ENCODE measurements around the gene PGP.
"Not testable (repeated sequence)": the region's sequence is repeated elsewhere in the genome, so short reads cannot be mapped to it uniquely, and the experiment has no call there.

The PGP gene

DNA sequence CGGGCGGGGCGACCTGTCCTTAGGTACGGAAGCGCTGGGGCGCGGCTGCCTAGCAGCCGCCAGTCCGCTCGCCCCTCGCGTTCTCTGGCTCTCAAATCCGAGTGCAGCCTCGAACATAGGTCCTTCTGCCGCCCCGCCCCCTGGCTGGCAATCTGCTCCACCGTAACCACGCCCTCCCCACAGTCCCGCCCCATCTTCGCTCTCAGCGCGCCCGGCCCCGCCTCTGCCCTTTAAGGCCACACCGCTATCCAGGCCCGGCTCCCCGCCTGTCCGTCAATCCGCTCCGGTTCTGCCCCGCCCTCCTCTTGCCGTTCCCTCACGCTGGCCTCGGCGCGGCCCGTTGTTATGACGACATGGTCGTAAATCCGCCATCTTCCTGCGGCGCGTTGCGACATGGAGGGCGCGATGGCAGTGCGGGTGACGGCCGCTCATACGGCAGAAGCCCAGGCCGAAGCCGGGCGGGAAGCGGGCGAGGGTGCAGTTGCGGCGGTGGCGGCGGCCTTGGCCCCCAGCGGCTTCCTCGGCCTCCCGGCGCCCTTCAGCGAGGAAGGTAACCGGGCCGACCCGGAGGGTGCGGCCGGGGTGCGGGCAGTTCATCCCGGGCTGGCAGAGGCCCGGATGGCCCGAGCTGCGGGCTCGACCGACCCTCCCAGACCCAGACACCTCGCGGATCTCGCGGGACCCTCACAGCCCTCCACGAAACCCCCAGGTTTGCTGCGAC lies 8.7 kb upstream of the PGP start, which contains the start of gene E4F1:
E4F1 (plus strand) TSS at position 371 of the 721 bp plus-strand sequence; CDS start at position 394, 23 bp downstream.
- in situ Hi-C loops (cut with HindIII; ENCODE audit: low sequenced_read_pairs) = no loop called here

DNA sequence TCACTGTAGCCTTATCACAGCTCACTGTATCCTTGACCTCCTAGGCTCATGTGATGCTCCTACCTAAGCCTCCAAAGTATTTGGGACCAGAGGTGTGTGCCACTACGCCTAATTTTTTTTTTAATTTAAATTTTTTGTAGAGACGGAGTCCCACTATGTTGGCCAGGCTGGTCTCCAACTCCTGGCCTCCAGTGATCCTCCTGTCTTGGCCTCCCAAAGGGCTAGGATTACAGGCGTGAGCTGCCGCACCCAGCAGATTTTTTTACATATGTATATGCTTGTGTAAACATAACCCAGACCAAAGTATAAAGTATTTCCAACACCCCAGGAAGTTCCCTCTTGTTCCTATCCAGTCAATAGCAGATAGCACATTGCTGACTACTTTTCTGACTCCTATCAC lies 1.7 kb upstream of the PGP start:
- in situ Hi-C loops (cut with HindIII; ENCODE audit: low sequenced_read_pairs) = no loop called here

DNA sequence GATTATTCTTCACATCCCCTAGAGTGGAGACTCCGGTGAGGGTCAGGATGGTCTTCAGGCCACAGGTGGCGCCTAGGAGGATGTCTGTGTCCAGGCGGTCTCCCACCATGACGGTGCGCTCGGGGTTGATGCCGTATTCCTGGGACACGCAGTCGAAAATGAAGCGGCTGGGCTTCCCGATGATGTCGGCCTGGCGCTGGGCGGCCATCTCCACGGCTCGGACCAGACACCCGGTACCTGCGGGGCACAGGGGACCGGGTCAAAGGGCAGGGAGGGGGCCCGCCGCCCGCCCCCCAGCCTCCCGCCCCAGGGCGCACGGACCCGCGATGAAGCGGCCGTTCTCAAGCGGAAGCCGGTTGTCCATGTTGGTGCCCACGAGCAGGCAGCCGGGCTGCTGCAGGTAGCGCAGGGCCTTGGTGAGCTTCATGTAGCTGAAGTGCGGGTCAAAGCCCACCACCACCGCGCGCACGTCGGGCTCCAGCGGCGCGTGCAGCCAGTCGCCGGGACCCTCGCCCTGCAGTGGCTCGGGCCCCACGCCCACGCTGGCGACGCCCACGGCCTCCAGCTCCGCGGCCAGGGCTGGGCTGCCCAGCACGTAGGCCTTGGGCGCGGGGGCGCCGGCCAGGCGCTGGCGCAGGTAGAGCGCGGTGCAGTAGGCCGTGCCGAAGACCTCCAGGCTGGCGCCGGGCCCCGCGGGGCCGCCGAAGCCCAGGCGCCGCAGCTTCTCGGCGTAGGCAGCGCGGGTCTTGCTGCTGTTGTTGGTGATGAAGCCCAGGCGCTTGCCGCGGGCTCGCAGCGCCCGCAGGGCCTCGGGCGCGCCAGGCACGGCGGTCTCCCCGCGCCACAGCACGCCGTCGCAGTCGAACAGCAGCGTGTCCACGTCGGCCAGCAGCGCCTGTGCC lies 572 bp downstream of the PGP start:
- in situ Hi-C loops (cut with HindIII; ENCODE audit: low sequenced_read_pairs) = no loop called here

DNA sequence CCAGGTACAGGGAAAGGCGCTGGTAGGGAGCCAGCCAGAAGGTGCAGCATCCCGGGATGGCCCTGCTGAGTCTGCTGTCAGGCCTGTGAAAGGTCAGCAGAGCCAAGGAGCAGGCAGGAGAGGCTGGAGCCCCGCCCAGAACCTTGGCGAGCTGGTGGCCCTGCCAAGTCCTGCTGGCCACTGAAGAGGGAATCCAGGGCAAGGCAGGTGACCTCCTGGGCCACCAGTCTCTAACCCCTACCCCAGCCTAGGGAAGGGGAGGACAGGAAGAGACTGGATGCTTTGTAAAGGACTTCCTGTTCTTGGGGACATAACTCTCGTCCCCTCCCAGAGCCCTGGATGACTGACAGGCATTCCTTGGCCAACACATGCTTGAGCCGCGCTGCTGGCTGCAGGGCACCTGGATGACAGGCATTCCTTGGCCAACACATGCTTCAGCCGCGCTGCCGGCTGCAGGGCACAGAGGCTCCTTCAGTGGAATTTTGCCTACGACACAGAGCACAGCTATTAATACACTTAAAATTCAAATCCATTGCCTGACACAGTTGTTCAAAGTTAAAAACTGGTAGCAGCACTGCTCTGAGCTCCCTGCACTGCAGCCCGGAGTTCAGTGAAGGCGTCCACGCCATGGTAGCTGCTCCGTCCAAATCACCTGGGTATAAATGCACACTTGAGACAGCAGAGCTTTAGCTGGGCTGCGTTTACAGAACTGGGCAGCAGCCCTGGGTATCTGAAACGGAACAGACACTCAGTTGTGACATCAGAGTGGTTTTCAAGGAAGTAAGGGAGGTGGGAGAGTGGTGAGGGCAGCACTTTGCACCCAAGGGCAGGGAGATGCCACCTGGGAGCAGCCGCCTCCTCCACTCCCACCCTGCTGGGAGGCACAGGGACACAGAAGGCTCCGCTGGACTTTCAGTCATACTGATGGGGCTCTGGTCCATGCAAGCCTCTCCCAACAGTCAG lies 2.0 kb downstream of the PGP start:
- in situ Hi-C loops (cut with HindIII; ENCODE audit: low sequenced_read_pairs) = no loop called here

DNA sequence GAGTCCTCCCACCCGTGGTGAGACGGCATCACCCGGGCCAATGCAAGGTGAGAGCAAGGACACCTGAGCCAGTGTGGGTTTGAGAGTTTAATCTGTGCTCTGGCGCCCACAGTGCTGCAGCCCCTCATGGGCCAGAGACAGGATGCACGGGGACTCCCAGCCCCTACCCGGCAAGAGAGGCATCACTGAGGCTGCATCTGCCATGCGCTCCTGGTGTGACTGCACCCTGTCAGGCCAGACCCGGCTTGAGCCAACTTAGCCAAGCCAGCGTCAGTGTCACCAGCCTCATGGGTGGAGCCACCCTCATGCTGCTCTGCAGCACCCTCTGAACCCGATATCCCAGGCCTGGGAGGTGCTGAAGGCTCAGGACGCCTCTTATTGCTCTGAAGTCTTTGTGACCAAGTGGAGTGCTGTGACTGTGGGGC lies 2.7 kb downstream of the PGP start:
- in situ Hi-C loops (cut with HindIII; ENCODE audit: low sequenced_read_pairs) = no loop called here

DNA sequence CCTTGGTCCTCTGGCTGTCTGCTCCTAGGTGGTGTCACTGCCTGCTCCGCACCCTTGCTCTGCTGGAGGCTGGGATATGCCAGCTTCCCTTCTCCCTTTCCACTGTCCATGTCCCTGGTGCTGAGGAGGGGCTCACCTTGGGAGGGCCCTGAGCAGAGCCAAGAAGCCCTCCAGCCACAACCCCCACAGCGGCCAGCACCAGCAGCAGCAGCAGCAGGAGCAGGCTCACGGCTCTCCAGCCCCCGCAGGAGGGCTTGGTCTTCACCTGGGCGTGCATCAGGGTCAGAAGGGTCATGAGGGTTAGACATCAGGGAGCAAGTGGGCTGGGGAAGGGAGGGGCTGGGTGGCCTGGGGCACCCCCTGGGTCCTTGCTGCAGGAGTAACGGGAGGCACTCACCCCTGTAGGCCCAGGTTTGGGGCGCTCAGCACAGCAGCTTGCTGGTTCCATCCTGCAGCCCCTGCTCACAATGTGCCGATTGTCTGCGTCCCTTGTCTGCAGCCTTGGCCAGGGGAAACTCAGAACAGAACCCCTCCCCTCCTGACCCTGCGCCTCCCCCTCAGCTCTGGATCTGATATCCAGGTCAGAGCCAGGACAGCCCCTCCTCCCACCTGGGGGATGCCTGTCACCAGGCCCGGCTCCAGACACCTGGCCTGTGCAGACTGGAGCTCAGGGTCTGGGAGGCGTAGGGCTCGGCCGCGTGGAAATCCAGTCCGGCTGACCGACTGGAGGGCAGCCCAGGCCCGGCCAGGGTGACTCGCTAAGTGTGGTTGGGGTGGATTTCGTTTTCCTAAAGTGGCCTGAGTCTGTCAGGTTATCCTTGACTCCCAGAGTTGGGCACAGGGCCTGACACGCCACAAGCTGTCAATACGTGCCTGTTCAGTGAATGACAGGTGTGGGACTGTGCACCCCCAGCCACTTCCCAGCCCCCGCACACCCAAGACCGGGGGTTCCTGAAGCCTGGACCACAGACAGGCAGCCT lies 4.0 kb downstream of the PGP start, which contains the start of gene BRICD5:
BRICD5 (minus strand) TSS at position 478 of the 980 bp plus-strand sequence; CDS start at position 448, 30 bp downstream.
- in situ Hi-C loops (cut with HindIII; ENCODE audit: low sequenced_read_pairs) = no loop called here

DNA sequence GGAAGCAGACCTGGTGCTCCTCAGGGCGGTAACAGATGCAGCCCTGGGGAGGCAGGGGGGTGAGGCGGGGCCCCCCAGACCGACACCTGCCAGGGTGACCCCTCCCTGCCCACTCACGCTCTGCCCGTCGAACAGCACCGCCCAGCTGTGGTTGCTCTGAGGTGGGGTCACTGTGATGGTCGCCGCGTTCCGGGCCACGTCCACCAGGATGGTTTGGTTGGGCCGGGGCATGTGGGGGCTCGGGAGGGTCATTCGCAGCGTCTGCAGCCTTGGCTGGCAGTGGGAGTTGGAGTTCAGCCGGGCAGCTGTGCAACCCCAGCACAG lies 4.7 kb downstream of the PGP start:
- in situ Hi-C loops (cut with HindIII; ENCODE audit: low sequenced_read_pairs) = no loop called here

DNA sequence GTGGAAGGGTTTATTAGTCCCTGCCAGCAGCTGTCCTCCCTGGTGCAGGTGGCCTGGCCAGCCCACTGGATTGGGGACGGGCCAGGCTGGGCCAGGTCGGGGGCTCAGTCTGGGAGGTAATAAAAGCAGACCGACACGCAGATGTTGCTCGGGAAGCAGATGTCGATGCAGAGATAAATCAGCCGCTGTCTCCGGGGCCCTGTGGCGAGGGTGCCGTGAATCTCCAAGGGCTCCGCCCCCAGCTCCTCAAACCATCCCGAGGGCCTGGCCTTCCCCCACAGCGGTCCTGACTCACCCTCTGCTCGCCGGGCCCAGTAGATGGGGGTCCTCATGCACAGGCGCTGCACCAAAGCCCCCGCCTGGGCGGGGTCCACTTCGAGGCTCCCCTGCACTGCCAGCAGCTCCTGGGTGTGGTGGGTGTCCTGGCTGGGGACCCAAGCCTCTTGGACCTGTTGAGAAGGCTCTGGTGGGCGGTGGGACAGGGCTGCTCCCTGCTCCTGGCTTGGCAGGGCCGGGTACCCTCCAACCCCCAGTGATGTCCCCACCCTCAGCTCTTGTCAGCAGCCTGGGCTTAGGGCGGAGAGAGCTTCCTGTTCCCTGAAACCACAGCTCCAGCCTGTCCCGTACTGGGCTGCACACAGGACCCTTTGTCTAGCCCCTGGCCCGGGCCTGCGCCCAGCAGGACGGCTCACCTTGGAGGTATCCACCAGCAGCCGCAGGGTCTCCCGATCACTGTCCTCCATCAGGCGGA lies 5.2 kb downstream of the PGP start:
- in situ Hi-C loops (cut with HindIII; ENCODE audit: low sequenced_read_pairs) = no loop called here

DNA sequence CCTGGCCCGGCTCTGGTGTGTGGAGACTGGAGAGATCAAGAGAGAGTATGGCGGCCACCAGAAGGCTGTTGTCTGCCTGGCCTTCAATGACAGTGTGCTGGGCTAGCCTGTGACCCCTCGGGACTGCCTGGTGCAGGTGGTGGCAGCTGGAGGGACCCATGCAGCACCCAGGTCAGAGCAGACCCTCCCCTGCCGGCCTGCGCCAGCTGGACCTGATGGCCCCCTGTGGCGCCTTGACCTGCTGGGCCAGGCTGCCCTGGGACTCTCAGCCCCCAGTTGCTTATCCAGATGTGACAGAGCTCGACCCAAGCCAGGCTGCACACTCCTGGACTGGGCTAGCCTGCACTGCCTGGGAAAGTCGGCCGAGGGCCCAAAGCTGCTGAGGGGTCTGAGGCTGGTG lies 5.9 kb downstream of the PGP start:
- in situ Hi-C loops (cut with HindIII; ENCODE audit: low sequenced_read_pairs) = no loop called here

DNA sequence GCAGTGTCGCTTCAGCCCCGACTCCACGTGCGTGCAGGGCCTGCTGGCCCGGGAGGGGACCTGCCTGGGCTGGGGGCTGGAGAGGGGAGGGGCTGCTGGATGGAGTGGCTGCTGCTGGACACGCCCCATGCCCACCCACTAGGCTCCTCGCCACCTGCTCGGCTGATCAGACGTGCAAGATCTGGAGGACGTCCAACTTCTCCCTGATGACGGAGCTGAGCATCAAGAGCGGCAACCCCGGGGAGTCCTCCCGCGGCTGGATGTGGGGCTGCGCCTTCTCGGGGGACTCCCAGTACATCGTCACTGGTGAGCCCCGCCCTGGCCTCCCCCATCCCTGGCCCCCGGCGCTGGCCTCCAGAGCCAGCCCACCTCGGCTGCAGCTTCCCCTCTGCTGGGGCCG lies 6.3 kb downstream of the PGP start:
- in situ Hi-C loops (cut with HindIII; ENCODE audit: low sequenced_read_pairs) = no loop called here

DNA sequence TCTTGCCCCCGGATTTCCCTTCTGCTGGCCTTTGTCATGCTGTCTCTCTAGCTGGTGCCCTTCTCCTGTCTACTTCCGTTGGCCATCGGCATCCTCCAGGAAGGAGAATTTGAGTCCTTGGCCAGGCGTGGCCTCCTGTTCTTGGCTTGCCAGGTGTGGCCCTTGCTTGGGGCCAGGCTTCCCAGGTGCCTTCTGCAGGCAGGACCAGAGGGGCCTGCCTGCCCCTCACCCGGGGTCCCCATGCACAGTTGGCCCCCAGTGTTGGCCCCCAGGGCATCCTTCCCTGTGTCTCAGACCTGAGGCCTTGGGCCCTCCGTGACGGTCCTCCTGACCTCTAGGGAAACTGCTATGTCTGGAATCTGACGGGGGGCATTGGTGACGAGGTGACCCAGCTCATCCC lies 6.8 kb downstream of the PGP start:
- in situ Hi-C loops (cut with HindIII; ENCODE audit: low sequenced_read_pairs) = no loop called here

DNA sequence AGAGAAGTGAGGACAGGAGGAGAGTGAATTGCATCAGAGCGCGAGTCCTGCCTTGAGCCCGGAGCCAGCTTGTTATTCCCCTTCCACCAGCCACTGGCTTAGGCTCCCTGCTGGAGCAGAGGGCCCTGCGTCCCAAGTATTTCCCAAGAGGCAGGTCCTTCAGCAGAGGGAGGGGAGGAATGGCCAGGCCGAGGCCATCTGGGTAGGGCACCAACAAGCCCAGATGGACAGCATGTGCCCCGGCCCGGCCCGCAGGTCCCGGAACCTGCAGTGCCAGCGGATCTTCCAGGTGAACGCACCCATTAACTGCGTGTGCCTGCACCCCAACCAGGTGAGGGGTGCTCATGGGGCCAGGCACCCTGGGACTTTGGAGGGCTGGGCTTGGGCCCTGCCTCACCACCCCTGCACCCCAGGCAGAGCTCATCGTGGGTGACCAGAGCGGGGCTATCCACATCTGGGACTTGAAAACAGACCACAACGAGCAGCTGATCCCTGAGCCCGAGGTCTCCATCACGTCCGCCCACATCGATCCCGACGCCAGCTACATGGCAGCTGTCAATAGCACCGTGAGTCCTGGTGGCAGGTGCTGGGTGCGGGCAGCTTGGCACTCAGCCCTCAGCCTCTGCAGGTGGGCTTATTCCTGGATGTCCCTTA lies 7.7 kb downstream of the PGP start:
- in situ Hi-C loops (cut with HindIII; ENCODE audit: low sequenced_read_pairs) = no loop called here

DNA sequence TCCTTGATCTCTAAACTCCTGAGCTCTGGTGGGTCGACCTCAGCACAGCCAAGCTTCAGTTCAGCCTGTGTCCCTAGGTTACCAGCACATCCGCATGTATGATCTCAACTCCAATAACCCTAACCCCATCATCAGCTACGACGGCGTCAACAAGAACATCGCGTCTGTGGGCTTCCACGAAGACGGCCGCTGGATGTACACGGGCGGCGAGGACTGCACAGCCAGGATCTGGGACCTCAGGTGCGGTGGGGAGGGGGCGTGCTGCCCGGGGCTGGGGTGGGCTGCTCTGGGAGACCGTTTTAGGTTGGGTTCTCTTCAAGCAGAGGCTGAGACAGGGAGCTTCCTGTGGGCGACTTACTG lies 8.2 kb downstream of the PGP start:
- in situ Hi-C loops (cut with HindIII; ENCODE audit: low sequenced_read_pairs) = no loop called here

DNA sequence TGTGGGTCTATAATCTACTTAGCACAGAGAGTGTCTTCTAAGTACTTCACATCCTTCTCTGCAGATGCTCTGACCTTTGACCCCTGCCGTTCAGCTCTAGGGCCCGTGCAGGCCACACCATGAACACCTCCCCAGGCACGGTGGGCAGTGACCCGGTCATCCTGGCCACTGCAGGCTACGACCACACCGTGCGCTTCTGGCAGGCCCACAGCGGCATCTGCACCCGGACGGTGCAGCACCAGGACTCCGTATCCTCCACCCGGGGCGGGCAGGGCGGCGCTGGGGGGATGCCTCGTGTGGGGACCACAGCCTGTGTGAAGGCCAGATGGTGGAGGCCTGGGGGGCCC lies 8.7 kb downstream of the PGP start:
- in situ Hi-C loops (cut with HindIII; ENCODE audit: low sequenced_read_pairs) = no loop called here

DNA sequence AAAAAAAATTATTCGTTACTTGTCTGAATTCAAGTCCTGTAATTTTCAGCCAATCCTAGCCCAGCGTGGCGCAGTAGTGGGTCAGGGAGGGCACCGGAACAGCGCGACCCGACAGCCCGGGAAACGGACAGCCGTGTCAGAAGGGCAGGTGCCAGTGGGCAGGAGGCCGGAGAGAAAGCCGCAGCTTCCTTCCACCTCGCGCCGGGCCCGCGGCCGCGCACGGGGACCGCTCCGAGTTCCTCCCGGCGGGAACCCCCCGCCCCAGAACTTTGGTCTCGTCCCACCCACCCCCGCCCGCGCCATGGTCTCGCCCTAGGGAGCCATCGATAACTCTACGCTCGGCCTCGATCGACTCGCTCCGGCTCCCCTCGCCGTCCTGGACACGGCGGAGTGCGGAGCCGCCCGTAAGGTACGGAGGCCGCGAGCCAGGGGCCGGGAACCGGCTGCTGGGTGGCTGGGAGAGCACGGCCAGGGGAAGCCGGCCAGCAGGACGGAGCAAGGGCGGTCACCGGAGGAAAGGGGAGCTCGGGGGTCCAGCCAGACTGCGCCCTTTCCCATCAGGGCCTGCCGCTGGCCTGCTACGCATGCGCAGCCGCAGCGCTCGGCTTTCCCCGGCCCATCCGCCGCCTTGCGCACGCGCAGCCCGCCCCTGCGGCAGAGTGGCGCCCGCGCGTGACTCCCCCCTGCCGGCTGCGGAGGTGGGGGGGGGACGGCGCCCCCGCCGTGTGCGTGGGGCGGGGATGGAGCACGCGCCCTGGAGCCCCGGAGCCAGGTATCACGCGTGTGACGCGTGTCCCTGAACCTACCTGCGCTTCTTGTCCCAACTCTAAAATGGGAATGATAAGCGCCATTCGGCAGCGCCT lies 9.3 kb downstream of the PGP start, which contains the start of gene MLST8:
MLST8 (plus strand) TSS at position 351 of the 863 bp plus-strand sequence. CDS start 632 bp downstream, outside the sequence.
- in situ Hi-C loops (cut with HindIII; ENCODE audit: low sequenced_read_pairs) = no loop called here

DNA sequence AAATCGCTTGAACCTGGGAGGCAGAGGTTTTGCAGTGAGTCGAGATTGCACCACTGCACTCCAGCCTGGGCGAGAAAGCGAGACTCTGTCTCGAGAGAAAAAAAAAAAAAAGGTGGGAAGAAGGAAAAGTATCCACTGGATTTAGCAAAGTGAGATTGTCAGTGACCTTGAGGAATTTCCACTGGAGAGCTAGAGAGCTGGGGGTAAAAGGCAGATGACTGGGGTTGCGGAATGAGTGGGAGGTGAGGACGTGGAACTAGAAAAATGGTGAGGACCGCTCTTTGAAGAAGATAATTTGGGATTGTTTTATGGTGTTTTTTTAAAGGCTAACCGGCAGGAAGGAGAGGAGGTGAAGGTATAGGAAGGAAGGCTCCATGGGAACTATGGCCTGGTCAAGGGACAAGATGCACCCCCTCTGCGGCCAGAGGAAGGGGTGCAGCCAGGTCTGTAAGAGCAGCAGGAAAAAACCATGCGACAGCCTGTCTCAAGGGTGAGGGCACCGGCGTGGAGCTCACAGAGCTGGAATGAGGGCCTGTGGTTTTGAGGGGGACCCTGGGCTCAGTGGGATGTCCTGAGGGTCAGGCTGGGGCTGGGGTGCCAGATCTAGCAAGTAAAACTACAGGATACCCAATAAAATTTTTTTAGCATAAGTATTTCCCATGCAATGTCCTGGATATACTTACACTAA lies 10.1 kb downstream of the PGP start:
- in situ Hi-C loops (cut with HindIII; ENCODE audit: low sequenced_read_pairs) = no loop called here

DNA sequence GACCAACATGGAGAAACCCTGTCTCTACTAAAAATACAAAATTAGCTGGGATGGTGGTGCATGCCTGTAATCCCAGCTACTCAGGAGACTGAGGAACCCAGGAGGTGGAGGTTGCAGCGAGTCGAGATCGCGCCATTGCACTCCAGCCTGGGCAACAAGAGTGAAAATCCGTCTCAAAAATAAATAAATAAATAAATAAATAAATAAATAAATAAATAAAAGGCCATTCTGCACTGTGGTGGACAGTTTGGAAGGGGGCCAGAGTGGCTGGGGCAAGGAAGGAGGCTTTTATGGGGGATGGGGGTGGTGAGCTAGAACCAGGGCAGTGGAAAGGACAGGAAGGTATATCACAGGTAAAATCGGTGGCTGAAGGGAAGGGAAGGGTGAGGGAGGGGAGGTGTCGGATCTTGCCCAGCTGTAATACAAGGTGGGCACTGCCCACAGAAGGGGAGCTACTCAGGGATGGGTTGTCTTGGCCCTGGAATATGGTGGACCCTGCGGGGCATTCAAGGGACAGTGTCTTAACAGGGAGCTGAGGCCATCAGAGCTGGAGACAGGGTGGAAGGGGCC lies 11.4 kb downstream of the PGP start:
- in situ Hi-C loops (cut with HindIII; ENCODE audit: low sequenced_read_pairs) = not testable (repeated sequence)
